ENCODE measurements around the gene PIAS1. TPM values are rescaled to one million over a fixed set of nuclear protein-coding genes. Genes with fewer than 3 reads are reported as not detected.
A peak's percentile ranks its signal among the peaks of the same experiment; 100 is the strongest.
"Not testable (repeated sequence)": the region's sequence is repeated elsewhere in the genome, so short reads cannot be mapped to it uniquely, and the experiment has no call there.

PIAS1 gene
- total RNA-seq, 1 donor from 2014 or later = 14.9 TPM

GRCh38 chr15:68034081-68034480 lies 20.0 kb upstream of the PIAS1 start:
- no peak for DNase-seq (ENCODE audit: low read depth)

- no peak for DNase-seq (ENCODE audit: low read depth)
Measured at GRCh38 chr15:68034719-68035293, 19.3 kb upstream of the PIAS1 start.

DNA sequence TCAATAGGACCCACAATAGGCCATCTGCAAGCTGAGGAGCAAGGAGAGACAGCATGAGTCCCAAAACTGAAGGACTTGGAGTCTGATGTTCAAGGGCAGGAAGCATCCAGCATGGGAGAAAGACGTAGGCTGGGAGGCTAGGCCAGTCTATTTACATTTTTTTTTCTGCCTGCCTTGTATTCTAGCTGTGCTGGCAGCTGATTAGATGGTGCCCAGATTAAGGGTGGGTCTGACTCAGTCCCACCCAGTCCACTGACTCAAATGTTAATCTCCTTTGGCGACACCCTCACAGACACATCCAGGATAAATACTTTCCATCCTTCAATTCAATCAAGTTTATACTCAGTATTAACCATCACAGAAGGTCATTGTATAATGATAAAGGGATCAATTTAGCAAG lies 15.9 kb upstream of the PIAS1 start:
- DNase-seq (ENCODE audit: low read depth) = no peak

- no peak for DNase-seq (ENCODE audit: low read depth)
Measured at GRCh38 chr15:68040144-68040543, 14.0 kb upstream of the PIAS1 start.

DNA sequence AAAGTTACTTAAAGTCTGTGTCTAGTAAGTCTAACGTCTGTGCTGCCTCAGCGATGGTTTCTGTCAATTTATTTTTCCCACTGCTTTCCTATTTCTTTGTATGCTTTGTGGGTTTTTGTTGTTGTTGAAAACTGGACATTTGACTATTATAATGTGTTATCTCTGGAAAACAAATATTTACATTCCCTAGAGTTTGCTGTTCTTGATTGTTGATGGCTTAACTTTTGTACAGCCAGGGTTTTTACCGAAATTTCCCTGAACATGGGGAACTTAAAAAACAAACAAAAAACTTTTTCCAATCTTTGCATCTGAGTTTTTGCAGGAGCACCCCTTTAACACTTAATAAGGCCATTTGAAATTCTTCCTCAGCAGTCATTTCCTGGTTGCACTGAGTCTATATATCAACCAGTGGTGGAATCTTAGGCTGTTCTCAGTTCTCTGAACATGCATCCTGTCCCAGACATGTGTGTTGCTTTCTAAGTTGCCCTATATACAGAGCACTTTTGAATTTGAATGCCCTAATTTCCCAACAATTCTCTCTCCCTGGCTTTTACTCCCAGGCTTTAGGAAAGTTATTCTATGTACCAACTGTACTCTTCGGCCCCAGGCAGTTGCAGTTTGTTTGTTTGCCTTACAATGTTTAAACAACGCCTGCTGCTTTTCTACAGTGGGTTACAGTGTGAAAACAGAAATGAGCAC lies 11.8 kb upstream of the PIAS1 start:
- DNase-seq (ENCODE audit: low read depth) = no peak

GRCh38 chr15:68042855-68043222 lies 11.3 kb upstream of the PIAS1 start:
- no peak for DNase-seq (ENCODE audit: low read depth)

DNA sequence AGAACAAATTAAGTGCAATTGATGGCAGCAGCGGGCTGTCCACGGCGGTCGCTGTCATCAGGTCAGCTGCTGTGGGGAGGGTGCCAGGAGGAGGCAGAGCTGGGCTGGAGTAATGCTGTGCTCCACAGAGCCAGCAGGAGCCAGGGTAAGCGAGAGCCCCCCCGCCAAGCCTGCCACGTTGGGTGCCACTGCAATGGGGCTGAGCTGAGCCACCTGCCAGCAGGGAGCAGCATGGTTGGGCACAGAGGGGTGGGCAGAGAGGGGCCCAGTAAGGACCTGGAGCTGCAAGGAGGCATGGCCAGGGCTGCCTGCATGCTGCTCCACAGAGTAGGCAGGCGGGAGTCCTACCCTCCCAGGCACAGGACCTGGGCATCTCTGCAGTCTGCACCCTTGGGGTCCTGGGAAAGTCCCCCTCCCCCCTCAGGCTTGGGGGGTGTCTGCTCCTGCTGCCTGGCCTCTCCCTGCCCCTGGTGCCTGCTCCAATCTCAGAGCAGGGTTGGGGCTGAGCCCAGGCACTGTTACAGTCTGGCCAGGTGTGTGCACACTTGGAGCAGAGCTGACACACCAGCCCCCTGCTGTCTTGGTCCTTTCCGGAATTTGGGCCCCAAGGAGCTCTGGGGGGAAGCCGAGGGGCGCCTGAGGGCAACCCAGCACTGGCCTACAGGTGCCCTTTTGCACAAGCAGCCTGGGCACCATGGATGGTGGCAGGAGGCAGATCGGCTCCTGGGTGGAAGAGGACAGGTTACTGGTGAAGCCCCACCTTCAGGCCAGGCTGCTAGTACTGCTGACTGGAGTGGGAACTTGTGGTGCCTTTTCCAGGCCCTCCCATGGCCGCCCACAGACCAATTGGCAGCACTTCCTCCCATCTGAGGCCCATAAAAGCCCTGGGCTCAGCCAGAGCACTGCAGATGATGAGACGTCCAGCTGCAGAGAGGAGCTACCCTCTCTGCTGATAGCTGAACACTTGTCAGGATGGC lies 8.5 kb upstream of the PIAS1 start:
- DNase-seq (ENCODE audit: low read depth) = peak; percentile 5

DNA sequence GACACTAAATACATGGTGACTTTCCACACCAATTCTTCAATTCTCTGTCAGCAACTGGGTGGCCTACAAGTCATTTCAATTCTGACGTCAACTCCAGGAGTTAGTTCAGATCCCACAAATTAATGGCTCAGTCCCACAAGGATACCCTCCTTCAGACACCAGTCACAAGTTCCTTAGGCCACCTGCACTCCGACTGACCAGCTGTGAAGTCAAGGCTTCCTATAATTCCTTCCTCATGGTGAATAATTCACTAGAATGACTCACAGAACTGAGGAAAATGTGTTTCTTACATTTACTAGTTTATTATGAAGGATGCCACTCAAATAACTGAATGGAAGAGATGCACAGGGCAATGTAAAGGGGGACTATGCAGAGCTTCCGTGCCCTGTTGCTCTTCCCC lies 6.3 kb upstream of the PIAS1 start:
- no peak for DNase-seq (ENCODE audit: low read depth)

GRCh38 chr15:68051109-68051508 lies 3.0 kb upstream of the PIAS1 start:
- DNase-seq (ENCODE audit: low read depth) = no peak

DNA sequence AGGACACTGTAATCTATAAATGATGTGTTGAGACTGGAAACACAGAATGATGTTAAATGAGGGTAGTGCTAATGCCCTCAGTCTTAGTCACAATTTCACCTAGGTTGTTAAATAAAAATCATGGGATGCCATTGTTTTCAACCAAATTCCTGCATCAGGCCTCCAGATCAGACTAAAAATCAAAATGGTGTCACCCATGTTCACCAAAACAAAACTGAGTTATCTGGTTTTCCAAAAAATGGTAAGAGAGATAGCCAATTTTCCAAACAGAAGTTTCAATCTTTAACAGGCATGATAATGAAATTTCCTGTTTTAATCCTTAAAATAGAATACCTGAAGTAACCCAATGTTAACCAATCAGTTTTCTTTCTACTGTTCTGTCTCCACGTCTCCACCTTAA lies 2.2 kb upstream of the PIAS1 start:
- DNase-seq (ENCODE audit: low read depth) = no peak

DNA sequence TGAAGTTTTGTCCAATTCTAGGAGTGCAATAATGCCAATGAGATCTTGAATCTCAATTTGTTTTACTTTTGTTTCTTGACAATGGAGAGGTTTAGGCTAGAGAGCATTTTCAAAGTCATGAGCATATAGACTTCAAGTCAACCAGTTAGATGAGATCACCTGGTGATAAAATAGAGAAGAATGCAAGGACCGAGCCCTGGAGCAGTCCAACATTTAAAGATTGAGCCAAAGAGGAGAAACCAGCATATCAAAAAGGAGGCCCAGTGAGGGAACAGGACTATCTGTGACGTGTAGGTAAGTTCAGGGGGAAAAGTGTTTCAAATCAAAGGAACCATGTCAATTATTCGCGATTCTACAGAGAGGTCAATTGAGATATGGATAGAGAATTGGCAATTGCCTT lies 1.7 kb upstream of the PIAS1 start:
- DNase-seq (ENCODE audit: low read depth) = no peak

GRCh38 chr15:68053001-68053400 lies 1.1 kb upstream of the PIAS1 start:
- no peak for DNase-seq (ENCODE audit: low read depth)

- DNase-seq (ENCODE audit: low read depth) = no peak
Measured at GRCh38 chr15:68054628-68055223, 611 bp downstream of the PIAS1 start.

GRCh38 chr15:68055224-68055705 lies 1.1 kb downstream of the PIAS1 start:
- peak; percentile 74 for DNase-seq (ENCODE audit: low read depth)

DNA sequence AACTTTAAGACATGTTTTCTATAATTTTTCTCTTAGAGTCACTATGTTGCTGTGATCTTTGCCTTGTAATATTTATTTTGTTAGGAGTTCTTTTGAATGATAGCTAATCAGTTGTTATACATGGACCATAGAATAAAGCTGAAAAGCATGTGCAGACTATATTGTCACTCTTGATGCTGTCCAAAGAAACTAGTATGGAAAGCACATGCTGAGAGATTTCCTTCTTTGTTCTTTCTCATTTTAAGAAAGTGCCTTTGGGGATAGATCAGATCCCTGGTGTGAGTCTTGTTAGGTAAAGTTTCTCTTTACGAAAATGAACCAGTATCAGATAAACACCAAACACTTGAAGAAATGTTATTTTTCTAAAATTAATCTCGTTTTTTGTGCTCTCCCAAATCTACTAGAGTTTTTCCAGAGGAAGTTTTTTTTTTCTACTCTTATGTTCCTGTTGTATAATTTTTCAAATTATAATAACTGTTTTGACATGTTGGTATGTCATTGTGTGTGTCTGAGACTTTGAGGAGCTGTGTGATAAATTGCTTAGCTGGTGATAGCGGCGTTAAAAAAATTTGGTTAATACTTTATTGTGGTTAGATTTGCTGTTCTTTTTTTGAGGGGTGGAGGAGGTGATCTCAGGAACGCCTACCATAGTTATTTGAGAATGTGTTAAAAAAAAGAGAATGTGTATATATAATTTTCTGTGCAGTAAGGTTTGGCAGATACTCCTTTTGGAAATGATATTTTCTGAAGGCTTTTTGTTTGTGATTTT lies 2.2 kb downstream of the PIAS1 start:
- DNase-seq (ENCODE audit: low read depth) = no peak

GRCh38 chr15:68057034-68057433 lies 2.9 kb downstream of the PIAS1 start:
- DNase-seq (ENCODE audit: low read depth) = no peak

- no peak for DNase-seq (ENCODE audit: low read depth)
Measured at GRCh38 chr15:68057758-68058157, 3.6 kb downstream of the PIAS1 start.

GRCh38 chr15:68058970-68059369 lies 4.9 kb downstream of the PIAS1 start:
- not testable (repeated sequence) for DNase-seq (ENCODE audit: low read depth)

GRCh38 chr15:68059630-68060029 lies 5.5 kb downstream of the PIAS1 start:
- DNase-seq (ENCODE audit: low read depth) = no peak

DNA sequence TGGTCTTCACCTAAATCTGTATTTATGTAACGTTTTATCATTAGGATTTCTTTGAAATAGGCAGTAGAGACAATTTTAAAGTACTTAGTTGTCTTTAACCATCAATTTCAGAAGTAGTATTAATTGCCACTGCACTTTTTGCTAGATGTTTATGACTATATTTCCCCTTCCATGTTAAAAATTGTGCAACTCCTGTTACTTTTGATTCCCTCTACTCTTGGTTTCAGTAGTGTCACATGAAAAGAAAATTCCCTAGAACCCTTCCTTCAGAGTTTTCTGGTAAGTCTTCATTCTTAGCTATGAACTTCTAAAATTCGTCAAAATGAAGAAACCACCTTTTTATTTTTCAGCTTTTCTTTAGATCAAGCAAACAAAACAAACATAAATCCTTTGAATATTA lies 7.1 kb downstream of the PIAS1 start:
- no peak for DNase-seq (ENCODE audit: low read depth)

GRCh38 chr15:68061602-68062001 lies 7.5 kb downstream of the PIAS1 start:
- DNase-seq (ENCODE audit: low read depth) = no peak
